Measurements from ENCODE around the gene PPM1G.
A peak's percentile ranks its signal among the peaks of the same experiment; 100 is the strongest.

Gene PPM1G, protein sequence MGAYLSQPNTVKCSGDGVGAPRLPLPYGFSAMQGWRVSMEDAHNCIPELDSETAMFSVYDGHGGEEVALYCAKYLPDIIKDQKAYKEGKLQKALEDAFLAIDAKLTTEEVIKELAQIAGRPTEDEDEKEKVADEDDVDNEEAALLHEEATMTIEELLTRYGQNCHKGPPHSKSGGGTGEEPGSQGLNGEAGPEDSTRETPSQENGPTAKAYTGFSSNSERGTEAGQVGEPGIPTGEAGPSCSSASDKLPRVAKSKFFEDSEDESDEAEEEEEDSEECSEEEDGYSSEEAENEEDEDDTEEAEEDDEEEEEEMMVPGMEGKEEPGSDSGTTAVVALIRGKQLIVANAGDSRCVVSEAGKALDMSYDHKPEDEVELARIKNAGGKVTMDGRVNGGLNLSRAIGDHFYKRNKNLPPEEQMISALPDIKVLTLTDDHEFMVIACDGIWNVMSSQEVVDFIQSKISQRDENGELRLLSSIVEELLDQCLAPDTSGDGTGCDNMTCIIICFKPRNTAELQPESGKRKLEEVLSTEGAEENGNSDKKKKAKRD

GRCh38 chr2:27409321-27410073, at the start of gene PPM1G:
PPM1G (minus strand) TSS chr2:27409591; CDS start chr2:27409422, 169 bp downstream.
- peak within 1 kb of the TSS; percentile 90 for H3K4me3 ChIP-seq (ENCODE audit: low read length)
- TF ChIP-seq CTCF (IDR thresholded peaks at IDR 0.05; ENCODE audit: insufficient read depth, low read depth, low read length, missing control alignments): no peak
- peak; percentile 97 for DNase-seq (ENCODE audit: low read depth)

DNA sequence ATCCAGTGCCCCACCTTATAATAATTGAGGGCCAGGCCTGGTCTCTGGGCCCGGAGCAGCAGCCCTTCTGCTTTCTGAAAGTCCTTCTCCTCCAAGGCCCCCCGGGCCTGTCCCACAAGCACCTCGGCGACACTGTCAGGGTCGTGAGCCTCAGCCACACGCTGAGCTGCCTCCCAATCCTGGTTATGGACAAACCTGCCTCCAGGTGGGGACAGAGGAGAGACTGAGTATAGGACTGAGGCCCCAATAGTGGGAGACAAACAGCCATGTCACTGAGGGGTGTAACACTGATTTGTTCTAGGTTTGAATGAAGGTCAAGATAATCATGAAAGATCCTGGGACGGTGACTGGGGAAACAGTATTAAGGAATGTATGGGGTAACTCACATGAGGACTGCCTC, 44.6 kb upstream of the PPM1G start:
- TF ChIP-seq CTCF (IDR thresholded peaks at IDR 0.05; ENCODE audit: insufficient read depth, low read depth, low read length, missing control alignments): no peak
- no peak for DNase-seq (ENCODE audit: low read depth)
- no peak overlapping the region for H3K4me3 ChIP-seq (ENCODE audit: low read length)

DNA sequence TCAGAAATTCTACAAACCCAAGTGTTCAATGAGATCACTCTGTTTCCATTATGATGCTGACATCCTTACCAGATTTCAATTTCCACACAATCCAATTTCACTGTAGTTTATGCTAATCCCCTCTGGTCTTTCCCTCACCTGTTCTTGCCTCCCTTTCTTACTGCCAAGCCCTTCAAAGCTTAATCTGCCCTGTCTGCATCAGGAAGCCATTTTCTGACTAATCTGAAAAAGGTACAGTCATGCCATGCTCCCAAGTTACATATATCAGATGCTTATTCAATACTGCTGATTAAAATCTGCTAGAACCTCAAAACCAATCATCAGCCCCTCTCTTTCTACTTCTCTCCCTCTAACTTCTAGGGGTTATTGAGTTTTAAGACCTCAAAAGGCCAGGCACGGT, 41.7 kb upstream of the PPM1G start:
- DNase-seq (ENCODE audit: low read depth): no peak
- H3K4me3 ChIP-seq (ENCODE audit: low read length): no peak overlapping the region
- TF ChIP-seq CTCF (IDR thresholded peaks at IDR 0.05; ENCODE audit: insufficient read depth, low read depth, low read length, missing control alignments): no peak

- no peak for TF ChIP-seq CTCF (IDR thresholded peaks at IDR 0.05; ENCODE audit: insufficient read depth, low read depth, low read length, missing control alignments)
- H3K4me3 ChIP-seq (ENCODE audit: low read length): no peak overlapping the region
- peak; percentile 52 for DNase-seq (ENCODE audit: low read depth)
These were observed 39.0 kb upstream of the PPM1G start for GRCh38 chr2:27448381-27448780.

- DNase-seq (ENCODE audit: low read depth): peak; percentile 93
- TF ChIP-seq CTCF (IDR thresholded peaks at IDR 0.05; ENCODE audit: insufficient read depth, low read depth, low read length, missing control alignments): no peak
- no peak overlapping the region for H3K4me3 ChIP-seq (ENCODE audit: low read length)
These were observed 36.7 kb upstream of the PPM1G start for GRCh38 chr2:27446057-27446456.

DNA sequence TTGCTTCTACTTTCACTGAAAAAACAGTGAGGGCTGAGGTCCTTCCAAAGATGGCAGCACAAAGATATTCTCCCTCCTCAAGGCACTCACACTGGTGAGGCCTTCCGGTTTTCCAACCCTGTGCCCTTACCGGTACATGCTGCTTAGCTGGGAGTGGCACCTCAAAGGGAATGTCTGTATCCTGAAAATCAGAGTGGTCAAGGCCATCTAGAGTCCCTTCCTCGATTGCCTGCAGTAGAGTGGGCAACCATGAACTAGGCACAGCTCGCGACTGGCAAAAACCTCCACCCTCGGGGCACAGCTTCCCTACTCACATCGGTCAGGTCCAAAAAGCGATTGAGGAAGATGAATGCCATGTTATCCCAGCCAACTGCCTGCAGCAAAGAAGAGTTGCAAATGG, 36.2 kb upstream of the PPM1G start:
- TF ChIP-seq CTCF (IDR thresholded peaks at IDR 0.05; ENCODE audit: insufficient read depth, low read depth, low read length, missing control alignments): no peak

More for the DNA sequence above, 36.2 kb upstream of the PPM1G start:
- DNase-seq (ENCODE audit: low read depth): no peak
- no peak overlapping the region for H3K4me3 ChIP-seq (ENCODE audit: low read length)
